Peyer's patch (tissue), 4 donors: Measurements from ENCODE around the gene MYH11.

Source experiments
- CTCF ChIP-seq, 6 experiments: fragments of 450-650 bp in 4 of 6; fragments of 200-600 bp in 2 of 6; sonication (generic) in 1 of 6; IDR thresholded peaks; one replicate each; pipeline ENCODE4 v1.5.1; 2017 to 2019; ENCODE audit warnings: antibody characterized with exemption in 6 of 6, mild to moderate bottlenecking in 3 of 6, moderate library complexity in 1 of 6
- POLR2A ChIP-seq, 2 donors: fragments of 450-650 bp; IDR thresholded peaks; one replicate each; pipeline ENCODE4 v1.5.1; 2017; ENCODE audit warnings: antibody characterized with exemption in 2 of 2, mild to moderate bottlenecking in 2 of 2, moderate library complexity in 2 of 2

DNA sequence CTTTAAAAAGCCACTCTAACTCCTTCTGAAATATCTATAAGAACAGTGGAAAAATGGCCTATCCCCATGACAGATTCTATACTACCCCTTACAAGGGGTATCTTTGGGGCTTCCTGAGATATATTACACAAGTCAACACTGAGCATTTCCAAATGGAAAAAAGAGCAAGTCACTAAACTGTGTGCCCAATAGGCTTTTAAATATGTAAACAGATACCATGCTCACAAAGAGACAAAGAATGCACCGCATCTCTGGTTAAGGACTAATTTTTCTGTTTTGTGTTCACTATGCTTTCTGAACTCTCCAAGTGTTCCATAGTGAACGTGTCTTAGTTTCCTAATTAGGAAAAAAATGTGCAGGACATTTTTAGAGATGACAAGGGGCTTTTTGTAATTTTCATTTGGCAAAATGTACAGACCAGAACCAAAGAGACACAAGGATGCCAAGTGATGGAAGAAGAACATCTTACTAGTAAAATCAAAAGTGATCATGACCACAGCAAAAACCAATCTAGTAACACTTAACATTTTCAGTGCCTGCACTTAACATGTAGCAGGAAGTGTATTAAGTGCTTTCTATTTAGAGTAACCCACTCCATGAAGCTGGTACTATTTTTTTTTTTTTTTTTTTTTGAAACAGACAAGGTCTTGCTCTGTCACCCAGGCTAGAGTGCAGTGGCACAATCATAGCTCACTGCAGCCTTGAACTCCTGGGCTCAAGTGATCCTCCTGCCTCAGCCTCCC, 21.5 kb downstream of the MYH11 start:
- no peak for TF ChIP-seq CTCF (IDR thresholded peaks at IDR 0.05)
- TF ChIP-seq POLR2A (IDR thresholded peaks at IDR 0.05): no peak
